Tibial artery (tissue), 4 donors: ENCODE results near the gene TRMT10C.

ENCODE experiments used
- DNase-seq, 2 donors: peaks; one replicate each; pipeline ENCODE4 v3.0.0-alpha.2; 2019
- H3K27ac ChIP-seq, 2 donors: fragments of 200-600 bp; sonication (generic) in 1 of 2; 1 replicate in 1 of 2; 2 replicates in 1 of 2; pipeline ENCODE4 v1.5.1; 2018 to 2019; ENCODE audit warnings: mild to moderate bottlenecking in 1 of 2
- H3K27me3 ChIP-seq, 2 donors: fragments of 200-600 bp; sonication (generic) in 1 of 2; one replicate each; pipeline versions ENCODE4 v1.5.1 to v1.6.0; 2016 to 2019
- H3K36me3 ChIP-seq, 3 donors: fragments of 200-600 bp; sonication (generic) in 2 of 3; one replicate each; pipeline ENCODE4 v1.5.1; 2016 to 2019; ENCODE audit warnings: mild to moderate bottlenecking in 2 of 3
- H3K4me1 ChIP-seq, 4 donors: fragments of 200-600 bp; sonication (generic) in 2 of 4; 1 replicate in 3 of 4; 2 replicates in 1 of 4; pipeline ENCODE4 v1.5.1; 2016 to 2019
- H3K4me3 ChIP-seq, 2 donors: fragments of 200-600 bp; sonication (generic) in 1 of 2; 1 replicate in 1 of 2; 2 replicates in 1 of 2; pipeline ENCODE4 v1.5.1; 2018 to 2019; ENCODE audit warnings: mild to moderate bottlenecking in 2 of 2
- H3K9me3 ChIP-seq, 3 donors: fragments of 200-600 bp; sonication (generic) in 1 of 3; one replicate each; pipeline ENCODE4 v1.5.1; 2016 to 2019
- intact Hi-C: fragments of 100-400 bp; cut with DNase I; formaldehyde crosslinking; loops from one replicate; pipeline ENCODE4 v1.15.0; 2023; ENCODE audit warnings: low total_unique reads
- TF ChIP-seq, protein P1 (sequence below), 2 experiments: fragments of 200-600 bp in 1 of 2; fragments of 450-650 bp in 1 of 2; IDR thresholded peaks; one replicate each; pipeline ENCODE4 v1.5.1; 2017 to 2019; ENCODE audit warnings: antibody characterized with exemption in 2 of 2, mild to moderate bottlenecking in 1 of 2, moderate library complexity in 1 of 2

TRMT10C gene

DNA sequence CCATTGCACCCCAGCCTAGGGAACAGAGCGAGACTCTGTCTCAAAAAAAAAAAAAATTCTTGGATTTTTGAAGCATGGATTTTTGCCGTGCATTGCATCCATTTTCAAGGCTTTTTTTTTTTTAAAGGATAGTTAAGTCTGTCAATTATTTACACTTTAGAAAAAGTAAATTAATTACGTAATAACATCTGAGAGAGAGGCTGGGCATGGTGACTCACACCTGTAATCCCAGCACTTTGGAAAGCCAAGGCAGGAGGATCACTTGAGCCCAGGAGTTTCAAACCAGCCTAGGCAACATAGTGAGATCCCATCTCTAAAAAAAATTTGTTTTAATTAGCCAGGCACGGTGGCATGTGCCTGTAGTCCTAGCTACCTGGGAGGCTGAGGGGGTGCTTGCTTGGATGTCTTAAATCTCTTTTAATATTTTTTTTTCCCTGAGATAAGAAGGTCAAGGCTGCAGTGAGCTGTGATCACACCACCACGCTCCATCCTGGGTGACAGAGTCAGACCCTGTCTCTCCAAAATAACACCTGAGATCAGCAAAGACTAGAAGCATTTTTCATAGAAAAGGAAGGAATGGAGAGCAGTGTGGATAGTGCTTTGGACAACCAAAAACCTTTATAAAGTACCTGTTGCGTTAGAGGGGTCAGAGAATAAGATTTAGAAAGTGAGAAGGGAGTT is 41.8 kb upstream of the TRMT10C start:
- H3K4me1 ChIP-seq = no peaks in the 10 kb centered on the region
- intact Hi-C loops = no loop called here
- no peak for DNase-seq
- no peak overlapping the region for H3K4me3 ChIP-seq
- peaks cover 0 to 6% of the 10 kb centered on the region in 2 donors for H3K27me3 ChIP-seq
- H3K27ac ChIP-seq = no peak overlapping the region
- TF ChIP-seq, protein P1, sequence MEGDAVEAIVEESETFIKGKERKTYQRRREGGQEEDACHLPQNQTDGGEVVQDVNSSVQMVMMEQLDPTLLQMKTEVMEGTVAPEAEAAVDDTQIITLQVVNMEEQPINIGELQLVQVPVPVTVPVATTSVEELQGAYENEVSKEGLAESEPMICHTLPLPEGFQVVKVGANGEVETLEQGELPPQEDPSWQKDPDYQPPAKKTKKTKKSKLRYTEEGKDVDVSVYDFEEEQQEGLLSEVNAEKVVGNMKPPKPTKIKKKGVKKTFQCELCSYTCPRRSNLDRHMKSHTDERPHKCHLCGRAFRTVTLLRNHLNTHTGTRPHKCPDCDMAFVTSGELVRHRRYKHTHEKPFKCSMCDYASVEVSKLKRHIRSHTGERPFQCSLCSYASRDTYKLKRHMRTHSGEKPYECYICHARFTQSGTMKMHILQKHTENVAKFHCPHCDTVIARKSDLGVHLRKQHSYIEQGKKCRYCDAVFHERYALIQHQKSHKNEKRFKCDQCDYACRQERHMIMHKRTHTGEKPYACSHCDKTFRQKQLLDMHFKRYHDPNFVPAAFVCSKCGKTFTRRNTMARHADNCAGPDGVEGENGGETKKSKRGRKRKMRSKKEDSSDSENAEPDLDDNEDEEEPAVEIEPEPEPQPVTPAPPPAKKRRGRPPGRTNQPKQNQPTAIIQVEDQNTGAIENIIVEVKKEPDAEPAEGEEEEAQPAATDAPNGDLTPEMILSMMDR (IDR thresholded peaks at IDR 0.05) = no peak
- H3K9me3 ChIP-seq = no peaks in the 10 kb centered on the region
- H3K36me3 ChIP-seq = no peaks in the 10 kb centered on the region

DNA sequence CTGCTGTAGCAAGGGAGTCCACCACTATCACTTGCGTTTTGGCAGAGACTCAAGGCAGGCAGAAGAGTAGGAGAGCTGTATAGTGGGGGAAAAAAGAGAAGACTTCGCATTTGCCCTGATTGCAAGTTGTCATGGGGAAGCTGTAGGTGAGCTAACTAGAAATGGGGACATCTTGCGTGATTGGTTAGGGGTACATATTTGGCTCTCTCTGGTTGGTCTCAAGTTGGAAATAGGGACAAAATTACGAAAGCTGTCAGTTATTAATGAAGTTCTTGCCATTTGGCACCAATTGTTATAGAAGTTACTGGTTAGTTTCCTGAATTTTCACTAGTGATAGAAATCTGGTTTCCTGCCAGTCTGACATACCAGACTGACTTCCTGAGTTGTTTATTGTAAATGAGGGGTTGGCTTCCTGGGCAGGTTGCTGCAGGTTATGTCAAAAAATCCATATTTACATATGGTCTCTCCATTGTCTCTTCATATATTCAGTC is 40.4 kb upstream of the TRMT10C start:
- no peaks in the 10 kb centered on the region for H3K9me3 ChIP-seq
- DNase-seq = no peak
- H3K27ac ChIP-seq = no peak overlapping the region
- TF ChIP-seq, protein P1 (IDR thresholded peaks at IDR 0.05) = no peak
- intact Hi-C loops = no loop called here
- H3K36me3 ChIP-seq = no peaks in the 10 kb centered on the region
- no peaks in the 10 kb centered on the region for H3K4me1 ChIP-seq
- peaks cover 0 to 6% of the 10 kb centered on the region in 2 donors for H3K27me3 ChIP-seq
- H3K4me3 ChIP-seq = no peak overlapping the region

DNA sequence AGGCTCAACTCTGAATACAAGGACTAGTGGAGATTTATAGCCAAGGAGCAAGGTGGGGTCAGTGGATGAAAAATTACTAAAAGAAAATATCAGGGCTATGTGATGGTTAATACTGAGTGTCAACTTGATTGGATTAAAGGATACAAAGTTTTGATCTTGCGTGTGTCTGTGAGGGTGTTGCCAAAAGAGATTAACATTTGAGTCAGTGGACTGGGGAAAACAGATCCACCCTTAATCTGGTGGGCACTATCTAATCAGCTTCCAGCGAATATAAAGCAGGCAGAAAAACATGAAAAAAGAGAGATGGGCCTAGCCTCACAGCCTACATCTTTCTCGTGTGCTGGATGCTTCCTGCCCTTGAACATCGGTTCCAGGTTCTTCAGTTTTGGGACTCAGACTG is 34.2 kb upstream of the TRMT10C start:
- no peaks in the 10 kb centered on the region for H3K4me1 ChIP-seq
- TF ChIP-seq, protein P1 (IDR thresholded peaks at IDR 0.05) = no peak

DNA sequence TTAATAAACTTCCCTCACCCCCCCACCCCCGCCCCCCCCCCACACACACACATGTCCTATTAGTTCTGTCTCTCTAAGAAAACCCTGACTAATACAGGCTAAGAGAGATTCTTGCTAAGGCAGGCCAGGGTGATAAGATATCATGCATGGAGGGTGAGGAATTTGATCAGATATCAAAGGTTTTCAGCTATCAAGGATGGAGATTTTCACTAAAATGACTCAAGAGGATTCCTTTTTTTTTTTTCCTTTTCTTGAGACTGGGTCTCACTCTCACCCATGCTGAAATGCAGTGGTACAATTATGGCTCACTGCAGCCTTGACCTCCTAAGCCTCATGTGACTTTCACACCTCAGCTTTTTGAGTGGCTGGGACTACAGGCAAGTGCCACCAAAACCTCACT is 33.8 kb upstream of the TRMT10C start:
- TF ChIP-seq, protein P1 (IDR thresholded peaks at IDR 0.05) = no peak
- H3K27me3 ChIP-seq = no peaks in the 10 kb centered on the region
- H3K4me1 ChIP-seq = peaks cover 0 to 1% (median under 1%) of the 10 kb centered on the region in 4 donors
- intact Hi-C loops = no loop called here
- DNase-seq = no peak
- H3K36me3 ChIP-seq = no peaks in the 10 kb centered on the region
- no peaks in the 10 kb centered on the region for H3K9me3 ChIP-seq
- no peak overlapping the region for H3K27ac ChIP-seq
- H3K4me3 ChIP-seq = no peak overlapping the region

More for the DNA sequence above, 34.2 kb upstream of the TRMT10C start:
- Histone ChIP-seq H3K9me3 (no peaks in the 10 kb centered on the region), H3K4me3 (no peak overlapping the region), H3K27ac (no peak overlapping the region), H3K27me3 (no peaks in the 10 kb centered on the region), H3K36me3 (no peaks in the 10 kb centered on the region)
- intact Hi-C loops = no loop called here
- DNase-seq = no peak

DNA sequence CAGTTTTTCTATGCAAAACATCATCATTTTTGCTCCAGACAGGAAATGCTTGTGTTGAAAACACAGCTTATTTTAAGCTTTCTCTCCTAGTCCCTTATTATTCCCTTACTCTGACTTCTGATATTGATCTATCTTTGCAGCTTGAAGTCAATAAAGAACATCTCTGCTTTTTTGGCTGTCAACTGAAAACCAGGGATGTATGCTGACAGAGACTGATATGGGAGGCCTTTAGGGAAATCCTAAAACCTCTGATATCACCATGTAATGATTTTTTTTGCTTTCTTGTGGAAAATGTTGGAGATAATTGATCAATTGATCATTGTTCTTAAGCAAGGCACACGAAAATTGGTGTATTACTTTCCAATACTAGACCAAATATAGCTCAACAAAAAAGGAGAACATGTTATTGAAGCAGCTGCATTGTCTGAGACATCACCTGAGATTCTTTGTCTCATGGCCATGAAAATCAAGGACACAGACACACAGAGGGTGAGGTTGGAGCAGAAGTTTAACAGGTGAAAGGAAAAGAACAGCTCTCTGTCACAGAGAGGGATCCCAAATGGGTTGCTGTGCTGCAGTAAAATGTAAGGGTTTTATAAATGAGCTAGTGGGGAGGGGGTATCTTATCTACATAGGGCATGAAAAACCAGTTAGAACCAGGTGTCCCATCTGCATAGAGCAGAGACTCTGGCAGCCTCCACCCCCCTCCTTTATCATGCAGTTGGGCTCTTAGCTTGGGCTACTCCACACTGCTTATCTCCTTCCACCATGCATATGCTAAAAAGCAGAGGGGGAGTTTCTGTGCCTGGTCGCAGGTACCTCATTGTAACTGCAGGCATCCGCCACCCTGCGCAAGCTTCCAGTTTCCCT is 31.6 kb upstream of the TRMT10C start:
- Histone ChIP-seq H3K27ac (no peak overlapping the region), H3K4me1 (peaks cover 0 to 15% (median 13%) of the 10 kb centered on the region in 4 donors), H3K36me3 (no peaks in the 10 kb centered on the region), H3K4me3 (no peak overlapping the region), H3K9me3 (no peaks in the 10 kb centered on the region), H3K27me3 (no peaks in the 10 kb centered on the region)
- DNase-seq = no peak
- TF ChIP-seq, protein P1 (IDR thresholded peaks at IDR 0.05) = no peak
- intact Hi-C loops = no loop called here
